Smooth muscle cell (in vitro differentiated cells): ENCODE measurements around the gene NFATC4. TPM values are rescaled to one million over a fixed set of nuclear protein-coding genes. Genes with fewer than 3 reads are reported as not detected.

ENCODE experiments used
- DNase-seq: peaks from one replicate; lab custom pipeline; 2025; ENCODE audit not compliant: unreplicated experiment; lab: John Stamatoyannopoulos, UW
- H2AFZ ChIP-seq: fragments of 200-600 bp; sonication (generic); 2 replicates; pipeline ENCODE4 v1.6.0; 2016; ENCODE audit warnings: antibody characterized with exemption, low read depth, mild to moderate bottlenecking
- H3F3A ChIP-seq: fragments of 200-600 bp; sonication (generic); 2 replicates; pipeline ENCODE4 v1.6.0; 2017; ENCODE audit warnings: antibody characterized with exemption, low read depth
- H3K27ac ChIP-seq: fragments of 200-600 bp; sonication (generic); 2 replicates; pipeline ENCODE4 v1.5.1; 2016; ENCODE audit warnings: low read depth, mild to moderate bottlenecking
- H3K27me3 ChIP-seq: fragments of 200-600 bp; sonication (generic); 2 replicates; pipeline ENCODE4 v1.6.1; 2016; ENCODE audit warnings: low read depth, mild to moderate bottlenecking
- H3K36me3 ChIP-seq: fragments of 200-600 bp; sonication (generic); 2 replicates; pipeline ENCODE4 v1.5.1; 2016; ENCODE audit warnings: low read depth
- H3K4me1 ChIP-seq: fragments of 200-600 bp; sonication (generic); 2 replicates; pipeline ENCODE4 v1.5.1; 2016; ENCODE audit warnings: low read depth
- H3K4me2 ChIP-seq: fragments of 200-600 bp; sonication (generic); 2 replicates; pipeline ENCODE4 v1.6.0; 2016; ENCODE audit warnings: mild to moderate bottlenecking
- H3K4me3 ChIP-seq: fragments of 200-600 bp; sonication (generic); 2 replicates; pipeline ENCODE4 v1.5.1; 2016; ENCODE audit warnings: mild to moderate bottlenecking
- H3K79me2 ChIP-seq: fragments of 200-600 bp; sonication (generic); 2 replicates; pipeline ENCODE4 v1.6.0; 2016; ENCODE audit warnings: low read depth, mild to moderate bottlenecking
- H3K9ac ChIP-seq: fragments of 200-600 bp; sonication (generic); 2 replicates; pipeline ENCODE4 v1.6.0; 2016; ENCODE audit warnings: low read depth
- H3K9me3 ChIP-seq: fragments of 200-600 bp; sonication (generic); replicated peaks from 2 replicates; pipeline ENCODE4 v1.5.1; 2016; ENCODE audit warnings: low read depth
- H4K20me1 ChIP-seq: fragments of 200-600 bp; sonication (generic); 2 replicates; pipeline ENCODE4 v1.6.0; 2016; ENCODE audit warnings: low read depth
- CTCF ChIP-seq: fragments of 200-600 bp; sonication (generic); IDR thresholded peaks from 2 replicates; pipeline ENCODE4 v1.5.1; 2017; ENCODE audit warnings: borderline replicate concordance, mild to moderate bottlenecking, antibody characterized with exemption; ENCODE audit not compliant: insufficient read depth, poor library complexity, severe bottlenecking
- WGBS: methylation state at CpG from one replicate; pipeline ENCODE4 v1.1.7; 2016; ENCODE audit warnings: low lambda C conversion rate; 5-methylcytosine and 5-hydroxymethylcytosine counted together
- polyA plus RNA-seq: library from polyadenylated mRNA; unstranded; fragments of >200 nt; fragmentation: Nextera tagmentation; extraction: Ambion mirVana; gene quantifications from 2 replicates; pipeline ENCODE4 v1.2.1, GENCODE V29; 2016
- total RNA-seq: library from RNA; depleted of rRNA; stranded (reverse); fragments of >200 nt; gene quantifications from 2 replicates; pipeline ENCODE4 v1.2.3, GENCODE V29; 2014

NFATC4 gene
- total and polyA plus RNA-seq, 2 experiments from 2014 or later = 44.6 to 84.7 TPM

GRCh38 chr14:24426150-24426911 lies 58.3 kb downstream of the NFATC4 start:
- H3K36me3 ChIP-seq = no peaks in the 10 kb centered on the region
- no peak for TF ChIP-seq CTCF
- H2AFZ ChIP-seq = no peak overlapping the region
- peaks cover 9% of the 10 kb centered on the region for H3F3A ChIP-seq
- H3K4me3 ChIP-seq = no peak overlapping the region
- H3K27me3 ChIP-seq = no peaks in the 10 kb centered on the region
- H4K20me1 ChIP-seq = peaks cover 5% of the 10 kb centered on the region
- H3K9ac ChIP-seq = no peak overlapping the region
- H3K79me2 ChIP-seq = peaks cover 13% of the 10 kb centered on the region
- H3K4me2 ChIP-seq = no peak overlapping the region
- no peak for DNase-seq
- H3K4me1 ChIP-seq = peaks cover 10% of the 10 kb centered on the region
- H3K9me3 ChIP-seq = no peaks in the 10 kb centered on the region
- H3K27ac ChIP-seq = no peak overlapping the region
- WGBS = 85% methylated on average over 2 of the region's 2 CpGs

- Histone ChIP-seq H4K20me1 (peaks cover 12% of the 10 kb centered on the region), H3K36me3 (no peaks in the 10 kb centered on the region), H2AFZ (no peak overlapping the region), H3K27me3 (no peaks in the 10 kb centered on the region), H3K79me2 (peaks cover 17% of the 10 kb centered on the region), H3K4me3 (no peak overlapping the region), H3K9me3 (no peaks in the 10 kb centered on the region), H3K9ac (no peak overlapping the region), H3K4me1 (peaks cover 10% of the 10 kb centered on the region), H3F3A (peaks cover 9% of the 10 kb centered on the region), H3K27ac (no peak overlapping the region), H3K4me2 (no peak overlapping the region)
- no peak for TF ChIP-seq CTCF
- 51% methylated on average over 8 of the region's 8 CpGs for WGBS
- DNase-seq = no peak
Observed at GRCh38 chr14:24426912-24427536, 59.0 kb downstream of the NFATC4 start.

DNA sequence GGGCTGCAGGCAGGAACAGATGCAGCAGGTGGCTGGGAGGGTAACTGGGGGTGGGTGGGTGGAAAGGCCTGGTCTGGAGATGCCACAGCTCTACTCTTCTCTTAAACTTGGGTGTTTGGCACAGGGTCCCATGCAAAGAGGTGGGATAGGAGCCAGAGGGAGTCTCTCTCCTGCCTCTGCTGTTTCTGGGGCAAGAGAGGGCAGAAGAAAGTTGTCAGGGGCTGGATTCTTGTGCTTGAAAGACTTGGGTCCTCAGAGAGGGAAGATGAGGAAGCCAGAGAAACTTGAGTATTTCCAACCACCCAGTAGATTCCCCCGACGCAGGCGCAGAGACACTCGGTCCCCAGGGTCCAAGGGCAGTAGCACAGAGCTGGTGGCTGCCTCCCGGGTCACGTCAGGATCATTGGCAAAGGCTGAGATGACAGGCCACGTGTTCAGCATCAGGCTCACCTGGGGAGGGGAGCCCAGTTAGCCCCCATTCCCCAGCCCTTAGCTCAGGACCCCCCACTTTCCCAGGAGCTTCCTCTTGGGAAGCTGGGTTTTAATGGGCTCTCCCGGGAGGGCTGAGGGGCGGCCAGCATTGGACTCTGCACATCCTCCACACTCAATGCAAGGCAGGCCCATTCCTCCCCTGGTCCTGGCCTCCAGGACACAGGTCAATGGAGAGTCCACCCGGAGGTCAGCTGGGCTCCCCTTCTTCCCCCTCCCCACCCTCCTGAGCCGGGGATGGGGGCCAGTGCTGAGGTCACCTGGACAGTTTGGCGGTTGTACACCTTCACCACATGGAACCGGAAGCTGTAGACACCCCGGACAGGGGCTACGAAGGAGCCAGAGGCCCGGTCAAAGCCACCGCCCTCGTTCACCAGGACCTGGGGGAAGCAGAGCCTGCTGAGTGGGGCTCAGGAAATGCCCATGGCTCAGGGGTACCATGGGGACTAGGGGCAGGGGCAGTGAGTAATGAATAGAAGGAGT lies 59.8 kb downstream of the NFATC4 start:
- H3K9ac ChIP-seq = no peak overlapping the region
- H3K9me3 ChIP-seq = no peaks in the 10 kb centered on the region
- H3K4me2 ChIP-seq = no peak overlapping the region
- 94% methylated on average over 18 of the region's 18 CpGs for WGBS
- H3K4me3 ChIP-seq = no peak overlapping the region
- H2AFZ ChIP-seq = no peak overlapping the region
- H3K27ac ChIP-seq = no peak overlapping the region
- peaks cover 10% of the 10 kb centered on the region for H3K4me1 ChIP-seq
- DNase-seq = no peak
- H3F3A ChIP-seq = peaks cover 5% of the 10 kb centered on the region
- H3K79me2 ChIP-seq = peaks cover 22% of the 10 kb centered on the region
- peaks cover 20% of the 10 kb centered on the region for H4K20me1 ChIP-seq
- no peaks in the 10 kb centered on the region for H3K36me3 ChIP-seq
- H3K27me3 ChIP-seq = no peaks in the 10 kb centered on the region
- TF ChIP-seq CTCF = no peak
